ENCODE data around the gene GTF3C4. TPM values are rescaled to one million over a fixed set of nuclear protein-coding genes. Genes with fewer than 3 reads are reported as not detected.

The GTF3C4 gene
- total RNA-seq, 1 experiment from 2014 or later, result 25.1 TPM

- Histone ChIP-seq H3K4me1 (ENCODE audit: control insufficient read depth, insufficient read depth, low read length) (no peaks in the 10 kb centered on the region), H3K9me3 (ENCODE audit: control insufficient read depth, insufficient read depth, low read depth, low read length) (no peaks in the 10 kb centered on the region), H3K27me3 (ENCODE audit: control insufficient read depth, insufficient read depth, low read length) (no peaks in the 10 kb centered on the region), H3K36me3 (ENCODE audit: control insufficient read depth, insufficient read depth, low read length) (peaks cover 3% of the 10 kb centered on the region), H3K27ac (ENCODE audit: low read length) (no peak overlapping the region), H3K4me3 (ENCODE audit: low read depth in 2 of 2, low read length in 2 of 2) (no peak overlapping the region)
- intact Hi-C loops (cut with micrococcal nuclease; ENCODE audit: unreplicated experiment), result no loop called here
- in situ Hi-C loops (cut with HindIII; ENCODE audit: low pct_unique_long_range_greater_than_20kb, low sequenced_read_pairs), result no loop called here
- no peak for TF ChIP-seq POLR2AphosphoS5 (IDR thresholded peaks at IDR 0.05; ENCODE audit: low read depth, low read length)
- no peak for TF ChIP-seq TCF7L2 (IDR thresholded peaks at IDR 0.05; ENCODE audit: low read depth, low read length)
- no peak for TF ChIP-seq SIN3A (IDR thresholded peaks at IDR 0.05; ENCODE audit: borderline replicate concordance, insufficient read depth, low read depth, low read length)
- no peak for TF ChIP-seq CTCF (IDR thresholded peaks at IDR 0.05)
- TF ChIP-seq REST (IDR thresholded peaks at IDR 0.05; ENCODE audit: insufficient read depth in 1 of 2, low read depth in 2 of 2, low read length in 1 of 2), result no peak
- ChIA-PET POLR2A (no interaction called here), CTCF (no interaction called here)
- DNase-seq (ENCODE audit: low read depth, low spot score), result no peak
- no TSS peak for BruUV-seq (replicated peaks)
- no peak for ATAC-seq
Observed at GRCh38 chr9:132627106-132627505, 43.2 kb upstream of the GTF3C4 start.

GRCh38 chr9:132627594-132627993 is 42.7 kb upstream of the GTF3C4 start:
- no peaks in the 10 kb centered on the region for H3K27me3 ChIP-seq (ENCODE audit: control insufficient read depth, insufficient read depth, low read length)
- no peak overlapping the region for H3K27ac ChIP-seq (ENCODE audit: low read length)
- peaks cover 3% of the 10 kb centered on the region for H3K36me3 ChIP-seq (ENCODE audit: control insufficient read depth, insufficient read depth, low read length)
- TF ChIP-seq TCF7L2 (IDR thresholded peaks at IDR 0.05; ENCODE audit: low read depth, low read length) (no peak), POLR2AphosphoS5 (IDR thresholded peaks at IDR 0.05; ENCODE audit: low read depth, low read length) (no peak), CTCF (IDR thresholded peaks at IDR 0.05) (no peak), REST (IDR thresholded peaks at IDR 0.05; ENCODE audit: insufficient read depth in 1 of 2, low read depth in 2 of 2, low read length in 1 of 2) (no peak), SIN3A (IDR thresholded peaks at IDR 0.05; ENCODE audit: borderline replicate concordance, insufficient read depth, low read depth, low read length) (no peak)
- DNase-seq (ENCODE audit: low read depth, low spot score) (no peak), ATAC-seq (no peak)
- in situ Hi-C loops (cut with HindIII; ENCODE audit: low pct_unique_long_range_greater_than_20kb, low sequenced_read_pairs), result no loop called here
- BruUV-seq (replicated peaks), result no TSS peak
- H3K4me1 ChIP-seq (ENCODE audit: control insufficient read depth, insufficient read depth, low read length), result no peaks in the 10 kb centered on the region
- no peak overlapping the region for H3K4me3 ChIP-seq (ENCODE audit: low read depth in 2 of 2, low read length in 2 of 2)
- POLR2A ChIA-PET, result no interaction called here
- CTCF ChIA-PET, result no interaction called here
- intact Hi-C loops (cut with micrococcal nuclease; ENCODE audit: unreplicated experiment), result no loop called here
- H3K9me3 ChIP-seq (ENCODE audit: control insufficient read depth, insufficient read depth, low read depth, low read length), result no peaks in the 10 kb centered on the region

Data from Panc1 (cell line).